HEK293 (cell line): ENCODE measurements around the gene DBN1.

Source experiments
- ATF2 ChIP-seq: fragments of 450-650 bp; formaldehyde crosslinking; IDR thresholded peaks from 2 replicates; pipeline ENCODE4 v1.5.1; 2016; ENCODE audit warnings: missing biosample characterization, missing genetic modification characterization, low read depth
- KLF16 ChIP-seq: fragments of 450-650 bp; formaldehyde crosslinking; IDR thresholded peaks from 2 replicates; pipeline ENCODE4 v1.5.1; 2017; ENCODE audit warnings: missing biosample characterization, missing genetic modification characterization
- PBX3 ChIP-seq: sonication (generic); formaldehyde crosslinking; IDR thresholded peaks from 2 replicates; pipeline ENCODE4 v1.8.1; 2022; ENCODE audit warnings: mild to moderate bottlenecking, moderate library complexity, missing genetic modification reagents
- SETDB1 ChIP-seq: IDR thresholded peaks from one replicate; pipeline ENCODE4 v1.6.1; 2017; ENCODE audit warnings: mild to moderate bottlenecking, low read length, moderate library complexity, mixed read lengths; ENCODE audit not compliant: insufficient read length
- ZBTB10 ChIP-seq: fragments of 450-650 bp; formaldehyde crosslinking; IDR thresholded peaks from 2 replicates; pipeline ENCODE4 v1.5.1; 2016; ENCODE audit warnings: missing biosample characterization, missing genetic modification characterization
- ZBTB7A ChIP-seq: fragments of 450-650 bp; formaldehyde crosslinking; IDR thresholded peaks from 2 replicates; pipeline ENCODE4 v1.5.1; 2016; ENCODE audit warnings: low read depth, missing biosample characterization, missing genetic modification characterization
- ZNF10 ChIP-seq: fragments of 450-650 bp; formaldehyde crosslinking; IDR thresholded peaks from 2 replicates; pipeline ENCODE4 v1.5.1; 2017; ENCODE audit warnings: missing biosample characterization, missing genetic modification characterization
- ZNF112 ChIP-seq: fragments of 450-650 bp; formaldehyde crosslinking; IDR thresholded peaks from 2 replicates; pipeline ENCODE4 v1.5.0; 2017; ENCODE audit warnings: missing biosample characterization, missing genetic modification characterization
- ZNF140 ChIP-seq: fragments of 450-650 bp; formaldehyde crosslinking; IDR thresholded peaks from 2 replicates; pipeline ENCODE4 v1.5.1; 2016; ENCODE audit warnings: missing biosample characterization, missing genetic modification characterization
- ZNF157 ChIP-seq: fragments of 450-650 bp; formaldehyde crosslinking; IDR thresholded peaks from 2 replicates; pipeline ENCODE4 v1.5.1; 2016; ENCODE audit warnings: missing biosample characterization, missing genetic modification characterization
- ZNF248 ChIP-seq: fragments of 450-650 bp; formaldehyde crosslinking; IDR thresholded peaks from 2 replicates; pipeline ENCODE4 v1.5.1; 2017; ENCODE audit warnings: missing biosample characterization, missing genetic modification characterization
- ZNF37A ChIP-seq: fragments of 450-650 bp; IDR thresholded peaks from 2 replicates; pipeline ENCODE4 v1.5.1; 2018; ENCODE audit warnings: missing biosample characterization, missing genetic modification characterization
- ZNF426 ChIP-seq: fragments of 450-650 bp; formaldehyde crosslinking; IDR thresholded peaks from 2 replicates; pipeline ENCODE4 v1.5.1; 2017; ENCODE audit warnings: missing biosample characterization, missing genetic modification characterization, mild to moderate bottlenecking, inconsistent platforms, moderate library complexity
- ZNF571 ChIP-seq: fragments of 450-650 bp; formaldehyde crosslinking; IDR thresholded peaks from 2 replicates; pipeline ENCODE4 v1.5.0; 2017; ENCODE audit warnings: missing biosample characterization, missing genetic modification characterization
- ZNF624 ChIP-seq: fragments of 450-650 bp; formaldehyde crosslinking; IDR thresholded peaks from 2 replicates; pipeline ENCODE4 v1.5.1; 2017; ENCODE audit warnings: missing biosample characterization, missing genetic modification characterization
- ZNF645 ChIP-seq: fragments of 450-650 bp; formaldehyde crosslinking; IDR thresholded peaks from 2 replicates; pipeline ENCODE4; 2016; ENCODE audit warnings: missing biosample characterization, missing genetic modification characterization
- ZNF707 ChIP-seq: fragments of 450-650 bp; formaldehyde crosslinking; IDR thresholded peaks from 2 replicates; pipeline ENCODE4 v1.5.1; 2016; ENCODE audit warnings: missing biosample characterization, missing genetic modification characterization
- ZNF791 ChIP-seq: fragments of 450-650 bp; formaldehyde crosslinking; IDR thresholded peaks from 2 replicates; pipeline ENCODE4 v1.5.1; 2016; ENCODE audit warnings: missing biosample characterization, missing genetic modification characterization
- ZNF792 ChIP-seq: fragments of 450-650 bp; formaldehyde crosslinking; IDR thresholded peaks from 2 replicates; pipeline ENCODE4 v1.5.1; 2016; ENCODE audit warnings: missing biosample characterization, missing genetic modification characterization
- ZSCAN16 ChIP-seq: fragments of 450-650 bp; formaldehyde crosslinking; IDR thresholded peaks from 2 replicates; pipeline ENCODE4 v1.5.1; 2016; ENCODE audit warnings: missing biosample characterization, missing genetic modification characterization
- TF ChIP-seq, protein P1 (sequence below): fragments of 450-650 bp; formaldehyde crosslinking; IDR thresholded peaks from 2 replicates; pipeline ENCODE4 v1.5.1; 2016; ENCODE audit warnings: missing biosample characterization, missing genetic modification characterization
- TF ChIP-seq, protein P2 (sequence below): fragments of 450-650 bp; formaldehyde crosslinking; IDR thresholded peaks from 2 replicates; pipeline ENCODE4 v1.5.0; 2017; ENCODE audit warnings: missing biosample characterization, missing genetic modification characterization, borderline replicate concordance
- TF ChIP-seq, protein P3 (sequence below): fragments of 450-650 bp; formaldehyde crosslinking; IDR thresholded peaks from 2 replicates; pipeline ENCODE4 v1.5.1; 2016; ENCODE audit warnings: missing biosample characterization, missing genetic modification characterization, borderline replicate concordance
- TF ChIP-seq, protein P4 (sequence below): fragments of 450-650 bp; formaldehyde crosslinking; IDR thresholded peaks from 2 replicates; pipeline ENCODE4 v1.5.1; 2016; ENCODE audit warnings: missing biosample characterization, missing genetic modification characterization
- TF ChIP-seq, protein P5 (sequence below): fragments of 450-650 bp; formaldehyde crosslinking; IDR thresholded peaks from 2 replicates; pipeline ENCODE4 v1.5.1; 2017; ENCODE audit warnings: missing biosample characterization, missing genetic modification characterization

Gene DBN1

GRCh38 chr5:177455036-177455660 lies 18.3 kb downstream of the DBN1 start (continued):
- TF ChIP-seq, protein P1, sequence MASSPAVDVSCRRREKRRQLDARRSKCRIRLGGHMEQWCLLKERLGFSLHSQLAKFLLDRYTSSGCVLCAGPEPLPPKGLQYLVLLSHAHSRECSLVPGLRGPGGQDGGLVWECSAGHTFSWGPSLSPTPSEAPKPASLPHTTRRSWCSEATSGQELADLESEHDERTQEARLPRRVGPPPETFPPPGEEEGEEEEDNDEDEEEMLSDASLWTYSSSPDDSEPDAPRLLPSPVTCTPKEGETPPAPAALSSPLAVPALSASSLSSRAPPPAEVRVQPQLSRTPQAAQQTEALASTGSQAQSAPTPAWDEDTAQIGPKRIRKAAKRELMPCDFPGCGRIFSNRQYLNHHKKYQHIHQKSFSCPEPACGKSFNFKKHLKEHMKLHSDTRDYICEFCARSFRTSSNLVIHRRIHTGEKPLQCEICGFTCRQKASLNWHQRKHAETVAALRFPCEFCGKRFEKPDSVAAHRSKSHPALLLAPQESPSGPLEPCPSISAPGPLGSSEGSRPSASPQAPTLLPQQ (tag by site-specific recombination): peak; percentile 18; the same call in 1 of the 2 replicates
- TF ChIP-seq ZSCAN16 (tag by site-specific recombination) (no peak), ZNF645 (tag by site-specific recombination) (no peak), ZNF37A (tag by site-specific recombination) (no peak), ZNF140 (tag by site-specific recombination) (no peak), KLF16 (tag by site-specific recombination) (0 out of 2 replicates have a peak, but pooled peaks have one; percentile 58), SETDB1 (no peak), ZNF112 (tag by site-specific recombination) (no peak), ZNF791 (no peak), ZNF10 (tag by site-specific recombination) (0 out of 2 replicates have a peak, but pooled peaks have one; percentile 40), ZNF707 (tag by site-specific recombination) (no peak), ZNF624 (no peak), ZNF571 (no peak), ZBTB10 (0 out of 2 replicates have a peak, but pooled peaks have one; percentile 3), ZNF248 (tag by site-specific recombination) (no peak), ATF2 (tag by site-specific recombination) (no peak), ZNF157 (tag by site-specific recombination) (no peak), ZNF792 (tag by site-specific recombination) (no peak), PBX3 (CRISPR knock-in tag) (no peak; the same call in 1 of the 2 replicates), ZNF426 (tag by site-specific recombination) (no peak), ZBTB7A (tag by site-specific recombination) (peak; percentile 85)
- TF ChIP-seq, protein P2, sequence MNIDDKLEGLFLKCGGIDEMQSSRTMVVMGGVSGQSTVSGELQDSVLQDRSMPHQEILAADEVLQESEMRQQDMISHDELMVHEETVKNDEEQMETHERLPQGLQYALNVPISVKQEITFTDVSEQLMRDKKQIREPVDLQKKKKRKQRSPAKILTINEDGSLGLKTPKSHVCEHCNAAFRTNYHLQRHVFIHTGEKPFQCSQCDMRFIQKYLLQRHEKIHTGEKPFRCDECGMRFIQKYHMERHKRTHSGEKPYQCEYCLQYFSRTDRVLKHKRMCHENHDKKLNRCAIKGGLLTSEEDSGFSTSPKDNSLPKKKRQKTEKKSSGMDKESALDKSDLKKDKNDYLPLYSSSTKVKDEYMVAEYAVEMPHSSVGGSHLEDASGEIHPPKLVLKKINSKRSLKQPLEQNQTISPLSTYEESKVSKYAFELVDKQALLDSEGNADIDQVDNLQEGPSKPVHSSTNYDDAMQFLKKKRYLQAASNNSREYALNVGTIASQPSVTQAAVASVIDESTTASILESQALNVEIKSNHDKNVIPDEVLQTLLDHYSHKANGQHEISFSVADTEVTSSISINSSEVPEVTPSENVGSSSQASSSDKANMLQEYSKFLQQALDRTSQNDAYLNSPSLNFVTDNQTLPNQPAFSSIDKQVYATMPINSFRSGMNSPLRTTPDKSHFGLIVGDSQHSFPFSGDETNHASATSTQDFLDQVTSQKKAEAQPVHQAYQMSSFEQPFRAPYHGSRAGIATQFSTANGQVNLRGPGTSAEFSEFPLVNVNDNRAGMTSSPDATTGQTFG: no peak
- TF ChIP-seq, protein P3, sequence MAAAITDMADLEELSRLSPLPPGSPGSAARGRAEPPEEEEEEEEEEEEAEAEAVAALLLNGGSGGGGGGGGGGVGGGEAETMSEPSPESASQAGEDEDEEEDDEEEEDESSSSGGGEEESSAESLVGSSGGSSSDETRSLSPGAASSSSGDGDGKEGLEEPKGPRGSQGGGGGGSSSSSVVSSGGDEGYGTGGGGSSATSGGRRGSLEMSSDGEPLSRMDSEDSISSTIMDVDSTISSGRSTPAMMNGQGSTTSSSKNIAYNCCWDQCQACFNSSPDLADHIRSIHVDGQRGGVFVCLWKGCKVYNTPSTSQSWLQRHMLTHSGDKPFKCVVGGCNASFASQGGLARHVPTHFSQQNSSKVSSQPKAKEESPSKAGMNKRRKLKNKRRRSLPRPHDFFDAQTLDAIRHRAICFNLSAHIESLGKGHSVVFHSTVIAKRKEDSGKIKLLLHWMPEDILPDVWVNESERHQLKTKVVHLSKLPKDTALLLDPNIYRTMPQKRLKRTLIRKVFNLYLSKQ (tag by site-specific recombination): no peak
- TF ChIP-seq, protein P4, sequence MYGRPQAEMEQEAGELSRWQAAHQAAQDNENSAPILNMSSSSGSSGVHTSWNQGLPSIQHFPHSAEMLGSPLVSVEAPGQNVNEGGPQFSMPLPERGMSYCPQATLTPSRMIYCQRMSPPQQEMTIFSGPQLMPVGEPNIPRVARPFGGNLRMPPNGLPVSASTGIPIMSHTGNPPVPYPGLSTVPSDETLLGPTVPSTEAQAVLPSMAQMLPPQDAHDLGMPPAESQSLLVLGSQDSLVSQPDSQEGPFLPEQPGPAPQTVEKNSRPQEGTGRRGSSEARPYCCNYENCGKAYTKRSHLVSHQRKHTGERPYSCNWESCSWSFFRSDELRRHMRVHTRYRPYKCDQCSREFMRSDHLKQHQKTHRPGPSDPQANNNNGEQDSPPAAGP: peak; percentile 27; the same call in 1 of the 2 replicates
- TF ChIP-seq, protein P5, sequence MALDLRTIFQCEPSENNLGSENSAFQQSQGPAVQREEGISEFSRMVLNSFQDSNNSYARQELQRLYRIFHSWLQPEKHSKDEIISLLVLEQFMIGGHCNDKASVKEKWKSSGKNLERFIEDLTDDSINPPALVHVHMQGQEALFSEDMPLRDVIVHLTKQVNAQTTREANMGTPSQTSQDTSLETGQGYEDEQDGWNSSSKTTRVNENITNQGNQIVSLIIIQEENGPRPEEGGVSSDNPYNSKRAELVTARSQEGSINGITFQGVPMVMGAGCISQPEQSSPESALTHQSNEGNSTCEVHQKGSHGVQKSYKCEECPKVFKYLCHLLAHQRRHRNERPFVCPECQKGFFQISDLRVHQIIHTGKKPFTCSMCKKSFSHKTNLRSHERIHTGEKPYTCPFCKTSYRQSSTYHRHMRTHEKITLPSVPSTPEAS: no peak
